ENCODE measurements around the gene PLA2G4E. TPM values are rescaled to one million over a fixed set of nuclear protein-coding genes. Genes with fewer than 3 reads are reported as not detected.

Gene PLA2G4E
- total RNA-seq, 4 donors from 2014 or later, result not detected

DNA sequence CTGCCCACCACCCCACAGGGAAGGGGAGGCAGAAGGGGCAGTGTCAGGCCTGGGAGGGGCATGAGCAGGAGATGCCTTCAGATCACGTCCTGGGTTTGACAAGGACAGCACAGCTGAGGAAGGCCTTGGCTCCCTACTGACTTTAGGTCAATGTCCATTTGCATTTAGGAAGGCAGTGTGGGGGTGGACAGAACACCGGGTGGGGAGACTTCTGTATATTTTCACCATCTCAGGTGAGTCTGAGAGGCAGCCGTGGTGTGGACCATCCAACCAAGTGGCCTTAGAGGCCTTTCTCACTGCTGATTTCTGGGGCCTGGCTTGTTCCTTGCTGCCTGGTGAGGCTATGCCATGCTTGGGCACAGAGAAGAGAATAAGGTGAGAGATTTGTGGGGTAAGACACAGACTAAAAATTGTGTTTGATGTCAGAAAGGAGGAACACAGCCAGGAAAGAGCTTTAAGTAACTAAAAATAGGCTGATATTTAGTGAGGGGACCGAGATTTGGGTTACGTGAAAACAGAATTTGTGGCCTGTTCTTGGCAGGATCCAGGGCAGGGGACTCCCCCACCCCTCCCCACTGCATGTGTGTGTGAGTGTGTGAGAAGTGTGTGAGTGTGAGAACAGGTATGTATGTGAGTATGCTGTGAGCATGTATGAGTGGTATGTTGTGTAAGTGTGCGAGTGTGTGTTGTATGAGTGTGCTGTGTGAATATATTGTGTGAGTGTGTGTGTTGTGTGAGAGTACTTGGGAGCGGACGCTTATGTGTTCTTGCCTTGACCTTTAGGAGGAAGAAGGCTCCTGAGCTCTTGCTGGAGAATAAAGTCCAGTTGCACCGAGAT, 11.8 kb upstream of the PLA2G4E start:
- DNase-seq (ENCODE audit: low spot score in 2 of 2), result no peak

DNA sequence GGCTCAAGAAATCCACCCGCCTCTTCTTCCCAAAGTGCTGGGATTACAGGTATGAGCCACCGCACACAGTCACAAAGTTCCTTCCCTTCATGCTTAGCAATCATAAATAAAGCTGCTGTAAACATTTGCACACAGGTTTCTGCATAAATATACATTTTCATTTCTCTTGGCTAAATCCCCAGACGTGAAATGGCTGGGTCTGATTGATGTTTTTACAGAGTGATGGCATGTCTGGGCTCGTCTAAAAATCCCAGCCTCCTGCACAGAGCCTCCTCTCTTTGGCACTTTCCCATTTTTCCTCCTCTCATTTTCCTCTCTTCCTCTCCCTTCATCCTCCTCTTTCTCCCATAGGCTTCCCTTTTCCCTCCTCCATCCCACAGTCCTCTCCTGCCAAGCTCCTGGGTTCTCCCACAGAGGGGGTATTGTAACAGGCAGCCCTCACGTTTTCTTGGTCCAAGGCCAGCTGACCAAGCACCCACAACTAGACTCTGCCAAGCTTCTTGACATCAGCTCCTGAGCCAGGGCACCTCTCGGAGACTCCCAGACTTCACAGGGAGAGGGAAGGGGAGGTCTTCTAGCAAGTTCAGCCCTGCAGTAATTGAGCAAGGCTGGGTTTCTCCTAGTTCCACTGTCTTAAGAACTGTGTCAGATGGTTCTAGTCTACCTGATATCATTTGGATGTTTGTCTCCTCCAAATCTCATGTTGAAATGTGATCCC, 10.5 kb upstream of the PLA2G4E start:
- no peak overlapping the region for H3K4me3 ChIP-seq
- TF ChIP-seq POLR2A (IDR thresholded peaks at IDR 0.05), result no peak
- no peak for TF ChIP-seq EP300 (IDR thresholded peaks at IDR 0.05)
- no peak for TF ChIP-seq CTCF (IDR thresholded peaks at IDR 0.05)
- no peak overlapping the region for H3K27ac ChIP-seq
- no peaks in the 10 kb centered on the region for H3K36me3 ChIP-seq
- H3K27me3 ChIP-seq, result no peaks in the 10 kb centered on the region
- H3K9me3 ChIP-seq, result no peaks in the 10 kb centered on the region
- no peak for DNase-seq (ENCODE audit: low spot score in 2 of 2)
- 52% methylated on average over 6 of the region's 6 CpGs for WGBS, 2 donors
- H3K4me1 ChIP-seq, result no peaks in the 10 kb centered on the region

More for the DNA sequence above, 11.8 kb upstream of the PLA2G4E start:
- Histone ChIP-seq H3K4me3 (no peak overlapping the region), H3K27ac (no peak overlapping the region), H3K9me3 (no peaks in the 10 kb centered on the region), H3K27me3 (no peaks in the 10 kb centered on the region), H3K4me1 (no peaks in the 10 kb centered on the region), H3K36me3 (no peaks in the 10 kb centered on the region)
- WGBS, 2 donors, result 88% methylated on average over 9 of the region's 9 CpGs
- TF ChIP-seq CTCF (IDR thresholded peaks at IDR 0.05) (no peak), POLR2A (IDR thresholded peaks at IDR 0.05) (no peak), EP300 (IDR thresholded peaks at IDR 0.05) (no peak)

DNA sequence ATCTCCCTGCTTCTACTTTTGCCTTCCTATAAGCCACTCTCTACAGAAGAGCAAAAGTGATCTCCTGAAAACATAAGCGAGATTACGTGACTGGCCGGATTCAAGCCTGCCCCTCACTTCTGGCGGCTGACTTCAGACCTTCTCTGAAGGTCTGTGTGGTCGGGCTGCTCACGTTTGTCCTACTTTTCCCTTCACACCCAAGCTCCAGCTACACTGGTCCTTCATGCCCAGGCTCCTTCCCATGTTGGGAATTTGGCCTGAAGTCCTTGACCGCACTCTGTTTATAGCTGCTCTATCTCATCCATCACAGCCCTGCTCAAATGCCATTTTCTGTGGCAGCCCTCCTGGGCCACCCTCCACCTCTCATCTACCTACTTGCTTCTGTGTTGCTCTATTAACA, 6.7 kb upstream of the PLA2G4E start:
- no peak for DNase-seq (ENCODE audit: low spot score in 2 of 2)
- no peak for TF ChIP-seq POLR2A (IDR thresholded peaks at IDR 0.05)
- no peak for TF ChIP-seq EP300 (IDR thresholded peaks at IDR 0.05)
- TF ChIP-seq CTCF (IDR thresholded peaks at IDR 0.05), result no peak
- WGBS, 2 donors, result 82% methylated on average over 7 of the region's 7 CpGs
- peaks cover 0 to 1% (median 0%) of the 10 kb centered on the region in 4 donors for H3K9me3 ChIP-seq
- H3K27ac ChIP-seq, result no peak overlapping the region
- no peaks in the 10 kb centered on the region for H3K27me3 ChIP-seq
- no peak overlapping the region for H3K4me3 ChIP-seq
- H3K4me1 ChIP-seq, result no peaks in the 10 kb centered on the region
- H3K36me3 ChIP-seq, result no peaks in the 10 kb centered on the region

DNA sequence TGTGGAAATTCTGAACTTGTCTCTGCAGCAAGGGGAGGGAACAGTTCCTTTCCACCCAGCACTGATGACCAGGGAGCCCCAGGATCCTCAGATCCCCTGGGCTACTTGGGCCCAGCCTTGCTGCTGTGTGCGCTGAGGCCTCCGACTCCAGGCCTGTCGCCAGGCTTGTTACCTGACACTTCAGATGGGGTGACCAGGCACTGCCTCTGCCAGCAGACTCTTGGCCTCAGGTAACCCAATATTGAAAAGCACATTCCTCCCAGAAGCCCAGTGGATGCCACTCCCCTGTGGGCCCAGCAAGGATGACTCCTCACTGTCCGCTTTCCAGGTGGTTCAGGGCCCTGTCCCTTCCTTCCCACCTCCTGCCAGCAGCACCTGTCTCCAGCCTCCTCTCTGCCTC, 3.5 kb upstream of the PLA2G4E start:
- no peak for DNase-seq (ENCODE audit: low spot score in 2 of 2)
- TF ChIP-seq EP300 (IDR thresholded peaks at IDR 0.05) (no peak), CTCF (IDR thresholded peaks at IDR 0.05) (no peak), POLR2A (IDR thresholded peaks at IDR 0.05) (no peak)
- WGBS, 2 donors, result 93 to 96% methylated on average over 3 of the region's 4 CpGs
- Histone ChIP-seq H3K9me3 (peaks cover 0 to 7% (median 0%) of the 10 kb centered on the region in 4 donors), H3K4me1 (no peaks in the 10 kb centered on the region), H3K27me3 (no peaks in the 10 kb centered on the region), H3K27ac (no peak overlapping the region), H3K36me3 (no peaks in the 10 kb centered on the region), H3K4me3 (no peak overlapping the region)

GRCh38 chr15:42021593-42021992, 751 bp upstream of the PLA2G4E start:
- H3K4me3 ChIP-seq, result no peak overlapping the region
- TF ChIP-seq CTCF (IDR thresholded peaks at IDR 0.05) (no peak), POLR2A (IDR thresholded peaks at IDR 0.05) (no peak), EP300 (IDR thresholded peaks at IDR 0.05) (no peak)
- no peaks in the 10 kb centered on the region for H3K36me3 ChIP-seq
- H3K27ac ChIP-seq, result no peak overlapping the region
- H3K9me3 ChIP-seq, result peaks cover 0 to 7% (median 0%) of the 10 kb centered on the region in 4 donors
- H3K4me1 ChIP-seq, result no peaks in the 10 kb centered on the region
- WGBS, 2 donors, result 93% methylated on average over 5 of the region's 5 CpGs; no CpG with 5 or more reads in 1 of the 2 donors
- no peak for DNase-seq (ENCODE audit: low spot score in 2 of 2)
- no peaks in the 10 kb centered on the region for H3K27me3 ChIP-seq
